GM21528 (cell line): Measurements from ENCODE around the gene TP53TG5.
"Not testable (repeated sequence)": the region's sequence is repeated elsewhere in the genome, so short reads cannot be mapped to it uniquely, and the experiment has no call there.

Experiments
- ATAC-seq: cut with Tn5 transposase; IDR thresholded peaks from one replicate; pipeline ENCODE4 v1.9.1; 2021; ENCODE audit warnings: mild to moderate bottlenecking, moderate library complexity; ENCODE audit not compliant: unreplicated experiment, low FRiP score

Gene TP53TG5

DNA sequence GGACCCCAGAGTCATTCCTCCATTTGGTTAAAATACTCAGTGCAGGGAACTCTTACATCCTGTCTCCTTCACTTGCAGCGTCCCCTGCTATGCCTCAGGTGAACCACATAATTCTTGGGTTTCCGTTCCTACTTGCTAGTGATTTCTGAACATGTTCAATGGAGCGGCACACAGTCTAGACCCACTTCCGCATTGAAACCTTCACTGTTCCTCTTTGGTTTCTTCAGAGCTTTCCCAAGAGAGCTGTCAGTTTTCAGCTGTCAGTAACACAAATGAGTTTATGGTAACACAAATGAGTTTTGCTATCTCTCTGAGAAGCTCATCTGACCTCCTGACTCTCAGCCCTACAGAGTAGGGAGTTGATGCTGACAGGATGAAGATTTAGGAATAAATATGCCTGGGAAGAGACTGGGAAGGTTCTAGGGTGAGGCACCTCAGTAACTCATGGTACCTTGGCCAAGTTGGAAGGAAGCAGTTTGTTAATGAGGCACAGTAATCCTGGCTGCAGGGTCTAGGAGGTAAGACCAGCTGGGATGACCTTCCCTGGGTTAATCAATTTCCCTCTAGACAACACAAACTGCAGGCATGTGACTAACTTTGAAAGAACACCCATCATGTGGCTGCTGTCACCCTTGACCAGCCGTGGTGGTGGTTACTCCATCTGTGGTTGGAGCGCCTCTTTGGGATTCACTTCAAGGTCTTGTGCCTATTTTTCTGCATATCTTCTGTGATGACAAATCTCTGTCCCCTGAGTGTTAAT lies 9.7 kb downstream of the TP53TG5 start:
- ATAC-seq: peak; percentile 68

DNA sequence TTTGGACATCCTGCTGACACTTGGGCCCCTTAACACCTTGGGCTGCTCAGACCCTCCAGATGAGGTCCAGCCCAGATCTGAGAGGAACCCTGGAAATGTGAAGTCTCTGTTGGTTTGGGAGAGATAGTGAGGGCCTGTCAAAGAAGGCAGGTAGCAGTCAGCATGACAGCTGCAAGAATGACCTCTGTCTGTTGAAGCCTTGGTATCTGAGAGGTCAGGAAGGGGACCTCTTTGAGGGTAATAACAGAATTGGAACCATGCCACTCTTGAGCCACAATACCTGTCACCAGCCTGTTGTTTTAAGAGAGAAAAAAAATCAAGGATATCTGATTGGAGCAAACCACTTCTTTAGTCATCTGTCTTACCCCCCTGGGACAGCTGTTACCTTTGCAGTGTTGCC lies 11.0 kb downstream of the TP53TG5 start:
- ATAC-seq: no peak

DNA sequence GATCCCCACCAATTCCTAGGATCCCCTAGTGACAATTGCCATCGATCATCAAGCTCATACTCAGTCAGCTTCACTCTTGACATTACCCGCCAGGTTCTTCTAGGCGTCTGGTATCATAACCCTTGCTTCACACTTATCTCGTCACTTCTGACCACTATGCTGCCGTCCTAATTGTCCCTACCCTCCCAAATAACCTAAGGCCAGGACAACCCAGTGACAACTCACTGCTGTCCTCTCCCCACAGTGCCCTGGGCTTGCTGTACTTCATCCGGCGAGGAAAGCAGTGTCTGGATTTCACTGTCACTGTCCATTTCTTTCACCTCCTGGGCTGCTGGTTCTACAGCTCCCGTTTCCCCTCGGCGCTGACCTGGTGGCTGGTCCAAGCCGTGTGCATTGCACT lies 11.5 kb downstream of the TP53TG5 start:
- no peak for ATAC-seq

DNA sequence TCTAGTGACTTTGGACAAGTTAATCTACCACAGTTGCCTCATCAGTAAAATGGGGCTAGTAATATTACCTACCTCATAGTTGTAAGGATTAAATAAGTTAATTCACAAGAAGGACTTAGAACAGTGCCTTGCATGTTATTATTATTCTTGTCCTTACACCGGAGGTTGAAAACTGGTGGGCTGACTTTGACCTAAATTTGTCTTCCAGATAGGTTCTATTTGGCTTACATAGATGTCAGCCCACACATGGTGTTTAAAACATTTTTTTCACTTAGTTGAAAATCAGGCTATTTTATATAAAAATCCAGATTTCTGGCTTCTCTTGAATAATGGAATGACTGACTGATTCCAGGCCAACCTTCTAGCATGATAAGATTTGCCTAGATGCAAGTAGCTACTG lies 11.9 kb downstream of the TP53TG5 start:
- ATAC-seq: no peak

DNA sequence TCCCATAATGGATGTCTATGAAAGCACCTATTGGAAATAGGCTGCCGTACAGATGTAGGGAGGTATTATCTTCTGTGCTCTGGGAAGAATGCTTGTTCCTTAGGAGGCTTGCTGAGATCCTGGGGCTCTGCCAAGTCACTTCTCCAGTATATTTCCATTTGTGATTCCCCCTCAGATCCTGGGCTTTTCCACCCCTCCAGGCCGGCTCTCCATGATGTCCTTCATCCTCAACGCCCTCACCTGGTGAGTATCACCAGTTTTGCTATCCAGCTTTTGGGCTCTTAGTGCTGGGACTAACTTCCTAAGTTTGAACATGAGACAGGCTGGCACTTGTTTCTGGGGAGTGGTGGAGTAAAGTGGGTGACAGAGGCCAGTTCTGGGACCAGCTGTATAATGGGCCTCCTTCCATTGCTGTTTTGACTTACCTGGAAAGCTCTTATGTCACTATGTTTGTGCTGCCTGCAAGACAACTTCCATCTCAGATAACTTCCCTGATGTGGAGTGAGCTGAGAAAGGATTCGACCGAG lies 12.6 kb downstream of the TP53TG5 start:
- ATAC-seq: no peak

DNA sequence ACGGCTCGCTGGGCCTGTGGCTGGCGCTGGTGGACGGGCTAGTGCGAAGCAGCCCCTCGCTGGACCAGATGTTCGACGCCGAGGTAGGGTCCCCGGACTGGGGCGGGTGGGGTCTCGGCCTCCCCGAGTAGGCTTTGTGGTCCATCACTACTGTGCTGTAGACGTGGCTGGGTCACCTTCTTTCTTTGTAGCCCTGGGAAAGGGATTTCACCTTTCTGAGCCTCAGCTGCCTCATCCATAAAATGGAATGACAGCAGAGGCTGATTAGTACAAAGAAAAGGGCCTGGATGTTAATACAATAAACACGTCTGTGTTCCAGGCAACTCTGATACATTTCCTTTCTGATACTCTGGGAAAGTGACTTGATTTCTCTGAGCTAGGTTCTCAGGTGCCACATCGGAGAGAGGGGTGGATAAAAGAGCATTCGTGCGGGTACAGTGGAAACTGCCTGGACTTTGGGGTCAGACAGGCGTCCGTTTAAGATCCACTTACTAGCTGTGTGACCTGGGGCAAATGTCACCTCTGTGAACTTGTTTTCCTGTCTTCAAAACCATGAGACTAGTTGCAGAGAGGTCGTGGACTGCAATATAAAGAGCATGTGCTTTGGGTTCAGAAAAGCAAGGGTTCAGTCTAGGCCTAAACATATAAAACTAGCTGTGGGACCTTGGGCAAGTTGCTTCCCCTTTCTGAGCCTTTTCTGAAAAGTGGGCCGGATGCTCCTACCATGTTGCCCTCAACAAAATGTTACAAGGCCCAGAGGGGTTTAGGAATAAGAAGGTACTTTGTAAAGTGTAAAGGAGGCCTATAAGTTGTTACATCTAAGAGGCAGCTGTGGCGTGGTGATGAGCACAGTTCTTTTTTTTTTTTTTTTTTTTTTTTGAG lies 14.3 kb downstream of the TP53TG5 start:
- peak; percentile 7 for ATAC-seq

DNA sequence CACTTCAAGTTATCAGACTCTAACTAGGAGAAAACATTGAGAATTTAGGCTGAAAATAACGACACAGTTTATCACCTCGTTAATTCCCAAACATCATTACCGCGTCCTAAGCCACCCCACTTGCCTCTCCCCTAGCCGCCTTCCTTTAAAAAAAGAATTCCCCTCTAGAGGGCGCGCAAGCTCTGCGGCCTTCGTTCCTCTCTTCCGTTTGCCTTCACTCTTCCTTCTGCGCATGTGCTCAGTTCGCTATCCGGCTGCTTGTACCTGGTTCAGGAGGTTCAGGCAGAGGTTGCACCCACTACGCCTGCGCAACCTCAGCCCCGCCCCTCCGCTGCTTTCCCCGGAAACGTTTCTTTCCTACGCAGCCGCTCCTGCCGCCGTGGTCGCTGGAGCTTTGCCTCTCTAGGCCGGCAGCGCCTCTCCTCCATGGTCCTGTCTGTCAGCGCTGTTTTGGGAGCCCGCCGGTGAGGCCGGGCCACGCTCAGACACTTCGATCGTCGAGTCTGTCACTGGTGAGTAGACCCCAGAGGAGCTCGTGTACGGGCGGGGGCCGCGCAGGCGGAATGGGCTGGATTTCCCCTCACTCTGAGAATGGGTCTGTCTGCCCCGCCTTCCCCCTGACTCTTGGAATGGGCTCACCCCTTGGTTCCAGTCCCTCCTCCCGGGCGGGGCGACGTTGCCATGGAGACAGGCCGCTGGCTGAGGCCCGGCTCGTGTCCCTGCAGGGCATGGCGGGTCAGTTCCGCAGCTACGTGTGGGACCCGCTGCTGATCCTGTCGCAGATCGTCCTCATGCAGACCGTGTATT lies 15.1 kb downstream of the TP53TG5 start, which contains the start of gene SYS1:
Gene SYS1, plus strand, starts transcription at position 353 of the 807 bp plus-strand sequence. Its CDS starts 376 bp downstream, at position 729.
- ATAC-seq: peak; percentile 78

DNA sequence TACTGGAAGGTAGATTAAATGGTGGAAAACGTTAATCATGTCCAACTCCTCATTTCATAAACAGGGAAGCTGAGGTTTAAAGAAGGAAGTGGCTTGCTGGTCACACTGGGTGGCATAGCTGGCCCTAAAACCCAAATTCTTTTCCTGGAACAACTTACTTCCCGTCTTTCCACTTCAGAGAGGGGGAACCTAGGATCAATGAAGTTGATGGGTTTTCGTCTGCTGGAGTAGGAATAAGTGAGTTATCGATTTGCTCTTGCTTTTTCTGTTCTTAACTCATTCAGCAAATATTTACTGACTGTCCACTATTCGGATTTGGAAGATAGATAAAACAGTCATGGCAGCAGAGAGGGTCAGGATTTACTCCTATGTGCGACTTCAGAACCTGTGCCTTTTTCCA lies 16.3 kb downstream of the TP53TG5 start:
- no peak for ATAC-seq

DNA sequence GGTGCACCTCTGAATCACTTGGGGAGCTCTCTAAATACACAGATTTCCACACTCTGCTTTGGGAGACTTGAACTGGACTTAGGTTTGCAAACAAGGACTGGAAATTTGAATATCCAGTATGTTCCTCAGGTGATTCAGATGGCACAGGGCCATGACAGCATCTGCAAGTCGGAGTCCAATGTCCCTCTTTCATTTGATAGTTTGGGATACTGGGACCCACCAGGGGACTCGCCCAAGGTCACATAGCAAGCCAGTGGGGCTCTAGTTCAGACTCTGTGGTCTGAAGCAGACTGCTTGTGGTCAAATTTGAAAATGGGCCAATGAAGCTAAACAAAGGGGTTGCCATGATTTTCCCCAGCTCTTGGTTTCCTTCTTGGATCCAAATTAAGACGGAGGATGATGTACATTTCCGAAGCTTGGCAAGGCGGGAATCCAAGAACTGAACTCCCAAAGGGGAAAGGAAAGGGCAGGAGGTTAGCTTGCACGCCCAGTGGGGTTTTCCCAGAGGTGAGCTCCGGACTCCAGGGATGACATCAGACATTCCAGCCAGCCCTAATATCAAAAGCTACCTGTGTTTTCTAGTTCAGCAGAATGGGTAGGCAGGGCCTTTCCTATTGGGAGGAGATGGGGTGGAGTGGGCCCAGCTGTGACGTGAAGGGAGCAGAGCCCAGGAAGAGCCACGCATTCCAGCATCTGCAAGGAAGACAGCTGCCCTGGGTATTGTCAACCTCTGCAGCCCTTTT lies 18.5 kb downstream of the TP53TG5 start:
- no peak for ATAC-seq

DNA sequence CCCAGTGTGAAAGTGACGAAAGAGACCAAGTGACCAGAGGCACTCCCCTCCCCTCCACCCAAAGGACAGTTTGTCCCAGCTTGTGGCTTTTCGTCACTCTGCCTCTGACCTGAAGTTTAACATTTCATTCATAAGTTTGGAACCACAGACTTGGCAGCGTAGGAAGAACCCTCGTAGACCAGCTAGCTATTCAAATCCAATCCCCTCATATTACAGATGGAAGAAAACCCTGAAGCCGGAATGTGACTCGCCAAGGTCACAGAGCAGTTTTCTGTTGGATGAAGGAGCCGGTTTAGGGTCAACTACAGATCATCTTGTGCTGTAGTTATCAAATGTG lies 19.1 kb downstream of the TP53TG5 start:
- no peak for ATAC-seq

DNA sequence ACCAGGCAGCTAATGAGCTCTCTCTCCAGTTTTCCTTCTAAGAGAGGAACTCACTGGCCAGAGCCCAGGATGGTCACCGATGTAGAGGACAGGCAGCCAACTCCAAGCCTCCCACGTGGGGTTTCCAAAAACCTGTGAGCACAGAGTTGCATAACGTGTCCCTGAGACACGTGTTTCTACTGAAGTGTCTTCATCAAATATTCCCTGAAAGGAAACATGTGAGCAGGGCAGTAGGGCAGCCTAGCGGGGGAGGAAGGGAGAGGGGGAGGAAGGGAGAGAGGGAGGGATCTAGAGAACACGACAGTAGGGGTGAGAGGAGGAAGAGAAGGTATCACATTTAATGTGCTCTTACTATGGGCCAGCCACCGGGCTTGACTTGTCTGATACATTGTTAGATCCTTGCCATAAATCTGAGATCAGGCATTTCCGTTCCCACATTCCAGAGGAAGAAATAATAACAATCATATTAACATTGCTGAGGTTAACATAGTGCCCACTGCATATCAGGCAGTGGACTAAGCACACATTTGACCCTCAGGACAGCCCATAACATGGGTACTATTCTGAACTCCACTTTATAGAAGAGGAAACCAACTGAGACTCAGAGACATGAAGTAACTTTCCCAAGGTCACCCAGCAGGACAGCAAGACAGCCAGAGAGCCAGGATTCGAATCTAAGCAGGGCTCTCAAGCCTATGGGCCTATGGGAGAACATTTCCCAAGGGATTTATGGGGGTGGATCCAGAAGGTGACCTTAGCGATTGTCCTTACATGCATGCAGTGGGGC lies 19.6 kb downstream of the TP53TG5 start:
- no peak for ATAC-seq

DNA sequence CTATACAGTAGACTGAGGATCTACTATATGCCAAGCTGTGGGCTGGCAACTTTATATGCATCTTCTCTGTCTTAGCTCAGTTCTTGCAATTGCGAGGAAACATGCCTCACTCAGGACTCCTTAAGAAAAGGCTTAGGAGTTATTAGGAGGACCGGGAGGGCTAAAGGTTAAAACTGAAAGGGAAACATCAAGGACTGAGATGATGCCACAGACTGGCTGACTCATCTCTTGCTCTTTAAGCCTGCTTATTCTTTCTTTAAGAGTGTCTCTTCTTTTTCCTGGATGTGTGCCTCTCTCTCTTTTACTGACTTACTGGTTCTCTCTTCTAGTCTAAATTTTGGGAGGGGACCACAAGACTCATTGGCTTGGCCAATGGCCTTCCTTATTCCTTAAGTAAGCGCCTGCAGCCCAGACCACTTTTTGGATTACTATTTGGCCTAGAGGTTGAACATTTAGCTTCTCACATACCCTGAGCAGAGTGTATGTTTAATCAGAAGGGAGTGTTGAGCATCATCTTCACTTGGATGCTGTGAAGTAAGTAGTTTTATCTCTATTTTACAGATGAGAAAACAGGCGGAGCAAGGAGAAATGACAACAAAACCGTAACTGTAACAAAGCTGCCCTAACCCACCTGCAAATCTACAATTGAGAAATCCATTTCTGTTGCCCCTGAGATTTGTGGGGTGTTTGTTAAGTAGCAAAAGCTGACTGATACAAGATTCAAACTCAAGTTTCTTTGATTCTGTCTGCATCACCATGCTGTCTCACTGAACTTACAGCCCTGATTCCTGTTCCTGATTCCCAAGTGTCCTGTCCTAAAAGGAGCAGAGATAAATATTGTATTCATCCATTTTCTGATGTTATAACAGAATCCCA lies 22.7 kb downstream of the TP53TG5 start:
- no peak for ATAC-seq

DNA sequence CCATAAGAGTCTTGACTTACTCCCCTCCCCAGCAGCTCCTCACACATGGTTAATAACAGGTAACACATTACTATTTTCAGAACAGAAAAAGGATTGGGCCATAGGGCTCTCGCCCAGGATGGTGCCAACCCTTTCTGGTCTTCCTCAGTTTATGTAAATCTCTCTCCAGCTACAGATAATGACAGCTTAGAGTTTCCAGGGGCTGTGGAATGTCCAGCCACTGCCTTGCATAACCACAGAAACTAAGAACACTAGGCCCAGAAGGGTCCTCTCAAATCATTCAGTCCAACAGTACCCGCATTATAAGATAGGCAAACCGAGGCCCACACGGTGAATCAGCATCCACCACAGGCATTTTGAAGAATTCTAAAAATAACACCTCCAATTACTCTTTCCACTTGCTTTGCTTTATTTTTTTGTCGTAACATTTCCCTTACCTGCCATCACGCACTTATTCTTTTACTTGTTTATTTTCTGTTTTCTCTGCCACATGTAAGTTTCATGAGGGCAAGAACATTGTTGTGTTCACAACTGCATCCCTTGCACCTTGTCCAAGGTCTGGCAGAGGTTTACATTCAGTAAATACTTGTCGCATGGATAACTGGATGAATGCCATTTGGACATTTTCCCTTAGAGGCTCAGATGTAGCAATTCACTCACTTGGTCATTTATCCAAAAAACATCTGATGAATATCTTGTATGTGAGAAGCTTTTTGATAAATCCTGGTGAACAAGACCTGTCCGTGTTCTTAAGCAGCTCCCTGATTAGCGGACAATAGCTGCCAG lies 23.5 kb downstream of the TP53TG5 start:
- no peak for ATAC-seq

DNA sequence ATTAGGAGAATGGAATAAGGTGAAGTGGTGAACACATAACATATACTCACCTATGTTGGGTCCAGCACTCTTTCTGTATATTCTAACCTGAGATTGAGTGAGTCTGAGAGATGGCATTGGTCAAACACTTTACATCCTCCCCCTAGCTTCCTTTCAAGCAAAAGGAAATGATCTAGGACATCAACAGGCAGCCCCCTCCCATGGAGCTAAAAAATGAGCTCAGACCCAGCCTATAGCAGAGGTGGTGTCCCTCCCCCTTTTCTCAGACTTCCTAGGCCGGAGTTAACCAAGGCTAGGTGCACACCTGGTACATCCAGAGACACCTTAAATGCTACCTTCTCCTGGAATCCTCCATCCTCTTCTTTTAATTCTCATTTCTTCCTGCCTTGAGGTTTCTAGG lies 24.4 kb downstream of the TP53TG5 start:
- no peak for ATAC-seq

DNA sequence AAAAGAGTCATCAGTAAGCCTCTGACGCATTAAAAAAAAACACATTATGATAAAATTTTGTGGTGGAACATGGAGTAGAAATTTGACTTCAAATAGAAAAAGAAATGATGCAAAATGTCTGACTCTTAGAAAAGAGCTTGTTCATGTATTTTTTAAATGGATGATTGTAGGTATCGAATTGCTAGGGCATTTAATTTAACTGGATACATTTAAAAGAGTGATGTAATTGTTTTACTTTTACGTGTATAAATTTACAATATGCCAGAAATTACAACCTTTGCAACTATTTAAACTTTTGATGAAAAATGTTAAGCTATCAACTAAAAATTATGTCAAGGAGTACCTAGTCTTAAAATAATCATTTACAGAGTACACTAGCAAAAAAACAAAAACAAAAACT lies 25.4 kb downstream of the TP53TG5 start:
- no peak for ATAC-seq

DNA sequence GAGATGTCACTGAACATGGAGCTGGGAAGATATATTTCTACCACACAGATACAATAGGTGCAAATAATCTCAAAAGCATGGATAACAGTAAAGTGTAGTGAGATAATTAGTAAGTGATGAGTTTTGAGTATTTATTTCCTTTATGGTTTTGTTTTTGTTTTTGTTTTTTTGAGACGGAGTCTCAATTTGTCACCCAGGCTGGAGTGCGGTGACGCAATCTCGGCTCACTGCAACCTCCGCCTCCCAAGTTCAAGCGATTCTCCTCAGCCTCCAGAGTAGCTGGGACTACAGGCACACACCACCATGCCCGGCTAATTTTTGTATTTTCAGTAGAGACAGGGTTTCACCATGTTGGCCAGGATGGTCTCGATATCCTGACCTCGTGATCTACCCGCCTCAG lies 27.3 kb downstream of the TP53TG5 start:
- not testable (repeated sequence) for ATAC-seq

DNA sequence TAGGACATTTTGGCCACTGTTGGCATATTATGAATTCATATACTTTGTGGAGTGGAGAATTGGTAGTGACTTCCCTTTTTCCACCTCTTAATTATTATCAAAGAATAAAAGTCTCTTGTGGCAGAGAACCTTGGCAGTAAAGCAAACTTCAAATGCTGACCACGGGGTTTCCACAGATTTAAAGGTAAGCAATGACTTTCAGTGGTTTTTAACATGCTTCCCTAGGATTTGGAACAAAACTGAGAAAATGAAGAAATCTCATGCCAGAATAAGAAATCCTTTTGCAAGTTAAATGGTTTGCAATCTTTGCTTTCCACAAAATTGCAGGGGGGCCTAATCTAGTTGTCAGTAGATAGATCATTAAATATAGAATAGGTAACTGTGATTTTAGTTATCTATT lies 27.9 kb downstream of the TP53TG5 start:
- ATAC-seq: no peak
